ENCODE measurements around the gene ARID5B. TPM values are rescaled to one million over a fixed set of nuclear protein-coding genes. Genes with fewer than 3 reads are reported as not detected.

Gene ARID5B
- polyA plus RNA-seq, 3 donors, result 1.00 to 2.5 (median 1.5) TPM

DNA sequence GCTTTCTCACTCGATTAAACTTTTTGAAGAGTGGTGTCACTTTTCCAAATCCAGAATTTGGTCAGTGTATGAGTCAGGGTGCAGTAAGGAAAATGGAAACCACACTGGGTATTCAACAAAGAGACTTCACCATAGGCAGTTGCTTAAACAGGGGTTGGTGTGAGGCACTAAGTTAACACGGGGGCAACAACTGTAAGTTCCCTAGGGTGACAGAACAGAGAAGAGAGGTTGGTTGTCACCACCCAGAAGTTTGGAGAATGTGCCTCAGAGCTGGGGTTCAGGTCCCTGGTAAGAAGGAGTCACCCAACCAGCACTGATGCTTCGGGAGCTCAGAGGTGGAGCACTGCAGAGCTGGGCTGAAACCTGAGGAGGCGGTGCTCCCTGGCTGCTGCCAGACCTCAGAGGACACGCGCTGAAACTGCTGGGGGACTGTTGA is 170.4 kb downstream of the ARID5B start:
- Histone ChIP-seq H3K4me2 (replicated peaks; ENCODE audit: extremely low read depth, low read length, poor library complexity, severe bottlenecking) (no peak overlapping the region), H3K9ac (ENCODE audit: insufficient read depth, low read length, poor library complexity, severe bottlenecking) (no peak overlapping the region), H3K36me3 (replicated peaks in 1 of 2; ENCODE audit: control insufficient read depth in 1 of 2, insufficient read depth in 2 of 2, low read length in 2 of 2) (peaks cover 0 to 16% of the 10 kb centered on the region in 2 donors), H4K20me1 (ENCODE audit: insufficient read depth, low read length) (no peaks in the 10 kb centered on the region), H3K4me3 (replicated peaks in 1 of 3; ENCODE audit: low read depth in 2 of 3, low read length in 3 of 3) (no peak overlapping the region), H3K27me3 (ENCODE audit: control insufficient read depth in 2 of 2, insufficient read depth in 2 of 2, low read length in 2 of 2) (no peaks in the 10 kb centered on the region), H3K4me1 (ENCODE audit: control insufficient read depth in 1 of 2, insufficient read depth in 2 of 2, low read length in 2 of 2) (peaks cover 5 to 10% of the 10 kb centered on the region in 2 donors), H2AFZ (ENCODE audit: insufficient read depth, low read depth, low read length, poor library complexity, severe bottlenecking) (no peak overlapping the region), H3K27ac (ENCODE audit: low read depth in 1 of 2, low read length in 2 of 2) (no peak overlapping the region), H3K79me2 (ENCODE audit: insufficient read depth, low read length) (no peaks in the 10 kb centered on the region), H3K9me3 (replicated peaks in 1 of 2; ENCODE audit: control insufficient read depth in 1 of 2, insufficient read depth in 1 of 2, low read length in 2 of 2) (no peaks in the 10 kb centered on the region)
- H3K27ac Mint-ChIP-seq, result no peak overlapping the region
- DNase-seq, result no peak
- H3K4me3 Mint-ChIP-seq, result no peak overlapping the region
- H3K36me3 Mint-ChIP-seq, result peaks cover 45% of the 10 kb centered on the region in 2 donors
- H3K27me3 Mint-ChIP-seq (ENCODE audit: low read depth in 3 of 3), result peaks cover 0 to 2% (median 0%) of the 10 kb centered on the region in 3 donors
- H3K4me1 Mint-ChIP-seq, result peaks cover 8% of the 10 kb centered on the region
- intact Hi-C loops (cut with micrococcal nuclease), result loop anchor here in 1 of 2 donors (10.0 kb wide), 1 partner anchor 857 kb away; no protein-coding TSS in a partner anchor
- TF ChIP-seq, protein P1, sequence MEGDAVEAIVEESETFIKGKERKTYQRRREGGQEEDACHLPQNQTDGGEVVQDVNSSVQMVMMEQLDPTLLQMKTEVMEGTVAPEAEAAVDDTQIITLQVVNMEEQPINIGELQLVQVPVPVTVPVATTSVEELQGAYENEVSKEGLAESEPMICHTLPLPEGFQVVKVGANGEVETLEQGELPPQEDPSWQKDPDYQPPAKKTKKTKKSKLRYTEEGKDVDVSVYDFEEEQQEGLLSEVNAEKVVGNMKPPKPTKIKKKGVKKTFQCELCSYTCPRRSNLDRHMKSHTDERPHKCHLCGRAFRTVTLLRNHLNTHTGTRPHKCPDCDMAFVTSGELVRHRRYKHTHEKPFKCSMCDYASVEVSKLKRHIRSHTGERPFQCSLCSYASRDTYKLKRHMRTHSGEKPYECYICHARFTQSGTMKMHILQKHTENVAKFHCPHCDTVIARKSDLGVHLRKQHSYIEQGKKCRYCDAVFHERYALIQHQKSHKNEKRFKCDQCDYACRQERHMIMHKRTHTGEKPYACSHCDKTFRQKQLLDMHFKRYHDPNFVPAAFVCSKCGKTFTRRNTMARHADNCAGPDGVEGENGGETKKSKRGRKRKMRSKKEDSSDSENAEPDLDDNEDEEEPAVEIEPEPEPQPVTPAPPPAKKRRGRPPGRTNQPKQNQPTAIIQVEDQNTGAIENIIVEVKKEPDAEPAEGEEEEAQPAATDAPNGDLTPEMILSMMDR (IDR thresholded peaks at IDR 0.05), result no peak
- WGBS (ENCODE audit: insufficient coverage), result 64% methylated on average over 2 of the region's 6 CpGs
- H3K9me3 Mint-ChIP-seq, result no peaks in the 10 kb centered on the region

DNA sequence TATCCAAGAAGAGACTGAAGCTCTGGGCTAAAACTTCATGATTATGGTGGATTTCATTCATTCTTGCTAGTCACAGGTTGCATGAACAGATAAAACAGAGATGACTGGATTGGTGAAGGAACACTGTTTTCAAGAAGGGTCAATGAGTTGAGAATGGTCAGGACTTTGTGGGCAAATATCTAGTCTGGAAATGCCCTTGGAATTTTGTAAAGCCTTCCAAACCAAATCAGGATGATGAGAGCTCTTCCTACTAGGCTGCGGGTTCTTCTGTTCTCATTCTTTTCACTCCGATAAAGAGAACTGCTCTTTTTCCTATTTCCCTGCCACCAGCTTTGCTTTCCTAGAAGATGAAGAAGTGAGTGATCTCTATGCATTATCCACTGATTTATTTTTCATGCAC is 171.4 kb downstream of the ARID5B start:
- Mint-ChIP-seq H3K4me3 (no peak overlapping the region), H3K9me3 (no peaks in the 10 kb centered on the region), H3K27ac (no peak overlapping the region), H3K36me3 (peaks cover 45 to 47% of the 10 kb centered on the region in 2 donors), H3K4me1 (peaks cover 8% of the 10 kb centered on the region), H3K27me3 (ENCODE audit: low read depth in 3 of 3) (peaks cover 0 to 2% (median 0%) of the 10 kb centered on the region in 3 donors)
- H3K4me3 ChIP-seq (replicated peaks in 1 of 3; ENCODE audit: low read depth in 2 of 3, low read length in 3 of 3), result no peak overlapping the region
- WGBS (ENCODE audit: insufficient coverage), result no CpG with 5 or more reads among the region's 2 CpGs
- H3K79me2 ChIP-seq (ENCODE audit: insufficient read depth, low read length), result no peaks in the 10 kb centered on the region
- TF ChIP-seq, protein P1 (IDR thresholded peaks at IDR 0.05), result no peak
- peaks cover 0 to 16% of the 10 kb centered on the region in 2 donors for H3K36me3 ChIP-seq (replicated peaks in 1 of 2; ENCODE audit: control insufficient read depth in 1 of 2, insufficient read depth in 2 of 2, low read length in 2 of 2)
- peaks cover 5 to 10% of the 10 kb centered on the region in 2 donors for H3K4me1 ChIP-seq (ENCODE audit: control insufficient read depth in 1 of 2, insufficient read depth in 2 of 2, low read length in 2 of 2)
- no peaks in the 10 kb centered on the region for H3K27me3 ChIP-seq (ENCODE audit: control insufficient read depth in 2 of 2, insufficient read depth in 2 of 2, low read length in 2 of 2)
- H4K20me1 ChIP-seq (ENCODE audit: insufficient read depth, low read length), result no peaks in the 10 kb centered on the region
- no peaks in the 10 kb centered on the region for H3K9me3 ChIP-seq (replicated peaks in 1 of 2; ENCODE audit: control insufficient read depth in 1 of 2, insufficient read depth in 1 of 2, low read length in 2 of 2)
- H3K4me2 ChIP-seq (replicated peaks; ENCODE audit: extremely low read depth, low read length, poor library complexity, severe bottlenecking), result no peak overlapping the region
- H3K9ac ChIP-seq (ENCODE audit: insufficient read depth, low read length, poor library complexity, severe bottlenecking), result no peak overlapping the region
- H3K27ac ChIP-seq (ENCODE audit: low read depth in 1 of 2, low read length in 2 of 2), result no peak overlapping the region
- H2AFZ ChIP-seq (ENCODE audit: insufficient read depth, low read depth, low read length, poor library complexity, severe bottlenecking), result no peak overlapping the region
- no peak for DNase-seq
- intact Hi-C loops (cut with micrococcal nuclease), result loop anchor here in 1 of 2 donors (10.0 kb wide), 1 partner anchor 858 kb away; no protein-coding TSS in a partner anchor
